T-helper 1 cell treated with Interleukin-12 subunit alpha and Interleukin-12 subunit beta and Interleukin-4 antibody, amounts not matched to agents 30 μg/mL and 1 μg/mL, for 36 hours (primary cell): ENCODE data around the gene SMC1B.
A peak's percentile ranks its signal among the peaks of the same experiment; 100 is the strongest.
"Not testable (repeated sequence)": the region's sequence is repeated elsewhere in the genome, so short reads cannot be mapped to it uniquely, and the experiment has no call there.

Experiments
- H3K27ac Mint-ChIP-seq: one replicate; pipeline ENCODE4 v1.8.0; 2021; ENCODE audit warnings: mild to moderate bottlenecking, mixed read lengths
- H3K27me3 Mint-ChIP-seq: one replicate; pipeline ENCODE4 v1.8.0; 2021; ENCODE audit warnings: low read depth, mixed read lengths
- H3K36me3 Mint-ChIP-seq: one replicate; pipeline ENCODE4 v1.8.0; 2021; ENCODE audit warnings: low read depth, mixed read lengths
- H3K4me1 Mint-ChIP-seq: one replicate; pipeline ENCODE4 v1.8.0; 2021; ENCODE audit warnings: low read depth, mixed read lengths
- H3K4me3 Mint-ChIP-seq: one replicate; pipeline ENCODE4 v1.8.0; 2021; ENCODE audit warnings: mild to moderate bottlenecking, moderate library complexity, mixed read lengths
- H3K9me3 Mint-ChIP-seq: one replicate; pipeline ENCODE4 v1.8.0; 2021; ENCODE audit warnings: mixed read lengths

Gene SMC1B

GRCh38 chr22:45334528-45334927 is 78.9 kb downstream of the SMC1B start:
- Mint-ChIP-seq H3K27ac (no peak overlapping the region), H3K36me3 (peaks cover 49% of the 10 kb centered on the region), H3K9me3 (no peaks in the 10 kb centered on the region), H3K4me1 (peaks cover 9% of the 10 kb centered on the region), H3K27me3 (no peaks in the 10 kb centered on the region), H3K4me3 (no peak overlapping the region)

GRCh38 chr22:45334068-45334467 is 79.3 kb downstream of the SMC1B start:
- Mint-ChIP-seq H3K27ac (peak overlapping the region; percentile 18), H3K4me1 (peaks cover 9% of the 10 kb centered on the region), H3K27me3 (no peaks in the 10 kb centered on the region), H3K36me3 (peaks cover 52% of the 10 kb centered on the region), H3K4me3 (no peak overlapping the region), H3K9me3 (no peaks in the 10 kb centered on the region)

GRCh38 chr22:45332001-45332400 is 81.4 kb downstream of the SMC1B start:
- Mint-ChIP-seq H3K4me3 (no peak overlapping the region), H3K4me1 (peaks cover 9% of the 10 kb centered on the region), H3K9me3 (no peaks in the 10 kb centered on the region), H3K36me3 (peaks cover 46% of the 10 kb centered on the region), H3K27me3 (no peaks in the 10 kb centered on the region), H3K27ac (no peak overlapping the region)

GRCh38 chr22:45331486-45331885 is 81.9 kb downstream of the SMC1B start:
- Mint-ChIP-seq H3K36me3 (peaks cover 40% of the 10 kb centered on the region), H3K4me1 (peaks cover 9% of the 10 kb centered on the region), H3K27ac (no peak overlapping the region), H3K27me3 (no peaks in the 10 kb centered on the region), H3K4me3 (no peak overlapping the region), H3K9me3 (no peaks in the 10 kb centered on the region)

- Mint-ChIP-seq H3K4me1 (peaks cover 12% of the 10 kb centered on the region), H3K36me3 (peaks cover 38% of the 10 kb centered on the region), H3K27ac (no peak overlapping the region), H3K27me3 (no peaks in the 10 kb centered on the region), H3K9me3 (no peaks in the 10 kb centered on the region), H3K4me3 (no peak overlapping the region)
These were observed 82.9 kb downstream of the SMC1B start for GRCh38 chr22:45330548-45330947.

- H3K9me3 Mint-ChIP-seq: no peaks in the 10 kb centered on the region
- H3K36me3 Mint-ChIP-seq: peaks cover 42% of the 10 kb centered on the region
- H3K27me3 Mint-ChIP-seq: no peaks in the 10 kb centered on the region
- H3K4me1 Mint-ChIP-seq: peaks cover 14% of the 10 kb centered on the region
- H3K27ac Mint-ChIP-seq: no peak overlapping the region
- no peak overlapping the region for H3K4me3 Mint-ChIP-seq
These were observed 83.9 kb downstream of the SMC1B start for GRCh38 chr22:45329530-45329936.

- no peak overlapping the region for H3K27ac Mint-ChIP-seq
These were observed 84.4 kb downstream of the SMC1B start for GRCh38 chr22:45328822-45329529.

GRCh38 chr22:45328261-45328660 is 85.1 kb downstream of the SMC1B start:
- peaks cover 13% of the 10 kb centered on the region for H3K4me1 Mint-ChIP-seq
- not testable (repeated sequence) for H3K9me3 Mint-ChIP-seq, H3K4me3 Mint-ChIP-seq, H3K27ac Mint-ChIP-seq, H3K27me3 Mint-ChIP-seq
- peaks cover 45% of the 10 kb centered on the region for H3K36me3 Mint-ChIP-seq

More at GRCh38 chr22:45328822-45329529, 84.4 kb downstream of the SMC1B start:
- Mint-ChIP-seq H3K36me3 (peaks cover 39% of the 10 kb centered on the region), H3K27me3 (no peaks in the 10 kb centered on the region), H3K4me1 (peaks cover 9% of the 10 kb centered on the region), H3K9me3 (no peaks in the 10 kb centered on the region), H3K4me3 (no peak overlapping the region)

GRCh38 chr22:45324311-45324711 is 89.1 kb downstream of the SMC1B start:
- Mint-ChIP-seq H3K9me3 (no peaks in the 10 kb centered on the region), H3K4me1 (peaks cover 29% of the 10 kb centered on the region), H3K36me3 (peaks cover 53% of the 10 kb centered on the region), H3K4me3 (no peak overlapping the region), H3K27me3 (no peaks in the 10 kb centered on the region), H3K27ac (no peak overlapping the region)

- peaks cover 48% of the 10 kb centered on the region for H3K36me3 Mint-ChIP-seq
- H3K27me3 Mint-ChIP-seq: no peaks in the 10 kb centered on the region
- H3K9me3 Mint-ChIP-seq: no peaks in the 10 kb centered on the region
- no peak overlapping the region for H3K4me3 Mint-ChIP-seq
- H3K4me1 Mint-ChIP-seq: peaks cover 35% of the 10 kb centered on the region
- no peak overlapping the region for H3K27ac Mint-ChIP-seq
These were observed 89.7 kb downstream of the SMC1B start for GRCh38 chr22:45323695-45324094.

- Mint-ChIP-seq H3K36me3 (peaks cover 48% of the 10 kb centered on the region), H3K4me1 (peaks cover 41% of the 10 kb centered on the region), H3K27me3 (no peaks in the 10 kb centered on the region), H3K4me3 (peak overlapping the region; percentile 38), H3K9me3 (no peaks in the 10 kb centered on the region), H3K27ac (peak overlapping the region; percentile 34)
These were observed 90.4 kb downstream of the SMC1B start for GRCh38 chr22:45322873-45323525.

- H3K4me1 Mint-ChIP-seq: peaks cover 49% of the 10 kb centered on the region
- H3K4me3 Mint-ChIP-seq: no peak overlapping the region
- H3K9me3 Mint-ChIP-seq: no peaks in the 10 kb centered on the region
- no peaks in the 10 kb centered on the region for H3K27me3 Mint-ChIP-seq
- peaks cover 42% of the 10 kb centered on the region for H3K36me3 Mint-ChIP-seq
- peak overlapping the region; percentile 73 for H3K27ac Mint-ChIP-seq
These were observed 91.6 kb downstream of the SMC1B start for GRCh38 chr22:45321827-45322226.

- peaks cover 47% of the 10 kb centered on the region for H3K4me1 Mint-ChIP-seq
These were observed 92.9 kb downstream of the SMC1B start for GRCh38 chr22:45320357-45320976.

GRCh38 chr22:45319324-45319685 is 94.1 kb downstream of the SMC1B start:
- Mint-ChIP-seq H3K4me3 (peak overlapping the region; percentile 75), H3K4me1 (peaks cover 50% of the 10 kb centered on the region), H3K9me3 (no peaks in the 10 kb centered on the region), H3K27me3 (no peaks in the 10 kb centered on the region), H3K27ac (peak overlapping the region; percentile 96), H3K36me3 (peaks cover 32% of the 10 kb centered on the region)

More at GRCh38 chr22:45320357-45320976, 92.9 kb downstream of the SMC1B start:
- peak overlapping the region; percentile 75 for H3K4me3 Mint-ChIP-seq
- H3K27me3 Mint-ChIP-seq: no peaks in the 10 kb centered on the region
- H3K36me3 Mint-ChIP-seq: peaks cover 35% of the 10 kb centered on the region
- H3K27ac Mint-ChIP-seq: peak overlapping the region; percentile 96
- no peaks in the 10 kb centered on the region for H3K9me3 Mint-ChIP-seq
